Measurements from ENCODE around the gene ALX4.

The ALX4 gene

GRCh38 chr11:44309478-44310205 is at the start of gene ALX4:
TSS of gene ALX4 (minus strand) at chr11:44310139. CDS start at chr11:44310062, 77 bp downstream.
- no peaks in the 10 kb centered on the region for H3K4me1 ChIP-seq (ENCODE audit: control insufficient read depth, insufficient read depth, low read length)
- H3K9ac ChIP-seq (ENCODE audit: low read length), result no peak within 1 kb of the TSS
- peaks cover 60% of the 10 kb centered on the region for H3K27me3 ChIP-seq (ENCODE audit: control insufficient read depth, insufficient read depth, low read length)
- no peaks in the 10 kb centered on the region for H3K36me3 ChIP-seq (ENCODE audit: control insufficient read depth, insufficient read depth, low read length)
- peak within 1 kb of the TSS; percentile 47 for H3K4me3 ChIP-seq (ENCODE audit: low read length)
- no peak within 1 kb of the TSS for H3K27ac ChIP-seq (ENCODE audit: low read depth, low read length)

GRCh38 chr11:44359162-44359561 is 49.2 kb upstream of the ALX4 start:
- Histone ChIP-seq H3K9ac (ENCODE audit: low read length) (no peak overlapping the region), H3K27ac (ENCODE audit: low read depth, low read length) (no peak overlapping the region), H3K4me3 (ENCODE audit: low read length) (no peak overlapping the region), H3K4me1 (ENCODE audit: control insufficient read depth, insufficient read depth, low read length) (no peaks in the 10 kb centered on the region), H3K27me3 (ENCODE audit: control insufficient read depth, insufficient read depth, low read length) (no peaks in the 10 kb centered on the region), H3K36me3 (ENCODE audit: control insufficient read depth, insufficient read depth, low read length) (no peaks in the 10 kb centered on the region)

GRCh38 chr11:44358713-44359112 is 48.8 kb upstream of the ALX4 start:
- Histone ChIP-seq H3K4me1 (ENCODE audit: control insufficient read depth, insufficient read depth, low read length) (no peaks in the 10 kb centered on the region), H3K4me3 (ENCODE audit: low read length) (no peak overlapping the region), H3K27ac (ENCODE audit: low read depth, low read length) (no peak overlapping the region), H3K36me3 (ENCODE audit: control insufficient read depth, insufficient read depth, low read length) (no peaks in the 10 kb centered on the region), H3K9ac (ENCODE audit: low read length) (no peak overlapping the region), H3K27me3 (ENCODE audit: control insufficient read depth, insufficient read depth, low read length) (no peaks in the 10 kb centered on the region)

GRCh38 chr11:44357711-44358110 is 47.8 kb upstream of the ALX4 start:
- H3K9ac ChIP-seq (ENCODE audit: low read length), result no peak overlapping the region
- H3K27me3 ChIP-seq (ENCODE audit: control insufficient read depth, insufficient read depth, low read length), result no peaks in the 10 kb centered on the region
- no peaks in the 10 kb centered on the region for H3K4me1 ChIP-seq (ENCODE audit: control insufficient read depth, insufficient read depth, low read length)
- H3K27ac ChIP-seq (ENCODE audit: low read depth, low read length), result no peak overlapping the region
- H3K36me3 ChIP-seq (ENCODE audit: control insufficient read depth, insufficient read depth, low read length), result no peaks in the 10 kb centered on the region
- H3K4me3 ChIP-seq (ENCODE audit: low read length), result no peak overlapping the region

DNA sequence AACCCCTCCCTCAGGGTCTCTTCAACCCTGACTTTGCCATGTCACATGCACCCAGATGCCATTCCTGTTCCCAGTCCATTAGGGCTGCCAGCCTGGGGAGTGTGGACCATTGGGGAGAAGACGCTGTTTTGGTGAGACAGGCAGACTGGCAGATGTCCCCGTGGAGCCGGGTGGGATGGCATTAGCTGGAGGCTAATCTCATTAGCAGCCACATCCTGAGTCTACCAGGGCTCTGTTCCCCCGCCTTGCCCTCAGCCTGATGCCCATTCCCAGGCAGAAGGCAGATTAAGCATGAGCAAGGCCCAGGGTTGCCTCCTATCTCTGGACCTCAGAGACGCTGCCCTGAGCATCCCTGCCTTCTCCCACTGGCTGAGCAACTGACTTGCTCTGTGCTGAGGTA is 46.4 kb upstream of the ALX4 start:
- H3K27me3 ChIP-seq (ENCODE audit: control insufficient read depth, insufficient read depth, low read length), result no peaks in the 10 kb centered on the region
- no peaks in the 10 kb centered on the region for H3K36me3 ChIP-seq (ENCODE audit: control insufficient read depth, insufficient read depth, low read length)
- H3K27ac ChIP-seq (ENCODE audit: low read depth, low read length), result no peak overlapping the region
- no peak overlapping the region for H3K4me3 ChIP-seq (ENCODE audit: low read length)
- H3K9ac ChIP-seq (ENCODE audit: low read length), result no peak overlapping the region
- no peaks in the 10 kb centered on the region for H3K4me1 ChIP-seq (ENCODE audit: control insufficient read depth, insufficient read depth, low read length)

DNA sequence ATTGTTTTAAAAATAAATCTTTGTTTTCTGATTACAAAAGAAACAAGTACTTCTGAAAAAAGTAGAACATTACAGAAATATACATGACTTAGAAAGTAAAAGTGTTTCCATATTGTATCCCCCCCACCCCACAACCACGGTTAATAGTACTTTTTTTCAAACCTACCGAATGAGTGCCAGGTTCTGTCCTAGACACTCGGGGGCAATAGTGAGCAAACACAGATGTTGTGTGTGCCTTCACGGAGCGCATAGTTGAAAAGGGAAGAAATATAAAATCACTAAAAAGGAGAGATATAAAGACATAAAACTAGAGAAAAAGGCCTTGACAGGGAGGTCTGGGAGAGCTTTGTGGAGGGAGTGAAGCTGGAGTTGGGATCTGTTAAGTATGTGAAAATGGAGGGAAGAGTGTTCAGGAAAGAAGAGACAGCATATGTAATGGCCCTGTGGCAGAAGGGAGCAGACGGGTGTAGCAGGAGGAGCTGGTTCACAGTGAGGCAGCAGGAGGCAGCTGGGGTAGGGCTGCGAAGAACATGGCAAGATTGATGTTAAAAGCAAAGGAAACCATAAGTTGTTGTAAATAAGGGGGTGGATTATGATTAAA is 42.1 kb upstream of the ALX4 start:
- no peak overlapping the region for H3K9ac ChIP-seq (ENCODE audit: low read length)
- H3K36me3 ChIP-seq (ENCODE audit: control insufficient read depth, insufficient read depth, low read length), result no peaks in the 10 kb centered on the region
- H3K27ac ChIP-seq (ENCODE audit: low read depth, low read length), result no peak overlapping the region
- peaks cover 2% of the 10 kb centered on the region for H3K27me3 ChIP-seq (ENCODE audit: control insufficient read depth, insufficient read depth, low read length)
- H3K4me1 ChIP-seq (ENCODE audit: control insufficient read depth, insufficient read depth, low read length), result no peaks in the 10 kb centered on the region
- H3K4me3 ChIP-seq (ENCODE audit: low read length), result no peak overlapping the region

DNA sequence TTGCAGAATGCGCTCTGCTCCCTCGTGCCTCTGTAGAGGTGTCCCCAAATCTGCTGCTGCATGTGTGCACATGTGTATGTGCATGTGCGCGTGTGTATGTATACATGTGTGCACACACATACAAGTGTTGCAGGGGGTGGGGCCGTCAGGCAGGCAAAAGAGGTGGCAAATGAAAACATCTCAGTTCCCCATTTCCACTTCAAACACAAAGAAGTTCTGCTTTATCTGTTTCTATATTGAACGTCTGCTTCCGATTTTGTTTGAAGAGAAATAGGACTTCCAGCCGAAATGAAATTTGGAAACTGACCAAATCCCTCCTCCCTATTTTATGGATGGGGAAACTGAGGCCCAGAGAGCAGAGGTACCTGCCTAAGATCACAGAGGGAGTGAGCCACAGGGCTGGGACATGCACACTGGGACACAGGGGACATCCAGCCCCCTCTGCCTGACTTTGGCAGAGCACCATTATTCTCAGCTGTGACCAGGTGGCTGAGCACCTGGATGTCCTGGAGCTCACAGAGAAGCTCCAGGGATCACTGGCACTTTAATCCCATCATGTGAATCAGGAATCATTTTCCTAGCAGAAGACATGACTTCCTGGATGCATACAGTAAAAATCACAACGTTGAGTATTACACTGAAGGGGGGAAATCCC is 41.2 kb upstream of the ALX4 start:
- no peaks in the 10 kb centered on the region for H3K36me3 ChIP-seq (ENCODE audit: control insufficient read depth, insufficient read depth, low read length)
- no peak overlapping the region for H3K27ac ChIP-seq (ENCODE audit: low read depth, low read length)
- H3K9ac ChIP-seq (ENCODE audit: low read length), result no peak overlapping the region
- H3K27me3 ChIP-seq (ENCODE audit: control insufficient read depth, insufficient read depth, low read length), result peaks cover 2% of the 10 kb centered on the region
- H3K4me1 ChIP-seq (ENCODE audit: control insufficient read depth, insufficient read depth, low read length), result no peaks in the 10 kb centered on the region
- H3K4me3 ChIP-seq (ENCODE audit: low read length), result no peak overlapping the region

DNA sequence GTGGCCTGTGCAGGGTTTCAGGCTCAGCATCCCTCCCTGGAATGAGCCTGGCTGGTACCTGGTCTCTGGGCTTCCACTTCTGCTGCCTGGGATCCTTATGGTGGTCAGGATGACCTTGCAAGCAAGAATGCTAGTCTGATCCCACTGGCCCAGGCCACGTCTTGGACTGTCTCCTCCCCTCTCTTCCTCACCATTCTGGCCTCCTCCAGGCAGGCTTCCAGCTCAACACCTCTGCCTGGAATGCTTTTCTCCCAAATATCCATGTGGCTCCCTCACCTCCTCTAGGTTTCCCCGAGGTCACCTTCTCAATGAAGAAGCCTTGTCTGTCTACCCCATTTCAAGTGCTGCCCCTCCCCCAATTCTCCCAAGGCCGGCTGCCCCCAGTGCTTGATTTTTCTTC is 39.4 kb upstream of the ALX4 start:
- H3K9ac ChIP-seq (ENCODE audit: low read length), result no peak overlapping the region
- no peak overlapping the region for H3K27ac ChIP-seq (ENCODE audit: low read depth, low read length)
- no peak overlapping the region for H3K4me3 ChIP-seq (ENCODE audit: low read length)
- no peaks in the 10 kb centered on the region for H3K4me1 ChIP-seq (ENCODE audit: control insufficient read depth, insufficient read depth, low read length)
- peaks cover 2% of the 10 kb centered on the region for H3K27me3 ChIP-seq (ENCODE audit: control insufficient read depth, insufficient read depth, low read length)
- no peaks in the 10 kb centered on the region for H3K36me3 ChIP-seq (ENCODE audit: control insufficient read depth, insufficient read depth, low read length)

DNA sequence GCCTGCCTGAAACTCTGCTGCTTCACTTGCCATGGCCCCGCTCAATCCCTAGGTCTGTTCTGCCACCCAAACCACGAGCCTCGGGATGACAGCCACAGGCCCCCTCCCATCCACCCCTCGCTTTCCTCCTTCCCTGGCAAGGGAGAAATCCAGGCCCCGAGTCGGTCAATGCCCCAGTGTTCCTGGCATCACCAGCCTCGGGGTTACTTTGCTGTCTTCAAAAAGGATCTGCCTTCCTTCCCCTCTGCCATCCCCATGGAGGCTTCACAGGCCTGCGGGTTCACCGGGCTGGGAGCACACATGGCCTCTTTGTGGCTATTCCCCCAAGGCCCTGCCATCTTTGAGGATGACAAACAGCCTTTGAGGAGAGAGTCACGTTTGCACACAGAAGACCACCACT is 38.8 kb upstream of the ALX4 start:
- H3K36me3 ChIP-seq (ENCODE audit: control insufficient read depth, insufficient read depth, low read length), result no peaks in the 10 kb centered on the region
- H3K4me3 ChIP-seq (ENCODE audit: low read length), result no peak overlapping the region
- no peak overlapping the region for H3K9ac ChIP-seq (ENCODE audit: low read length)
- peaks cover 2% of the 10 kb centered on the region for H3K27me3 ChIP-seq (ENCODE audit: control insufficient read depth, insufficient read depth, low read length)
- no peaks in the 10 kb centered on the region for H3K4me1 ChIP-seq (ENCODE audit: control insufficient read depth, insufficient read depth, low read length)
- no peak overlapping the region for H3K27ac ChIP-seq (ENCODE audit: low read depth, low read length)

DNA sequence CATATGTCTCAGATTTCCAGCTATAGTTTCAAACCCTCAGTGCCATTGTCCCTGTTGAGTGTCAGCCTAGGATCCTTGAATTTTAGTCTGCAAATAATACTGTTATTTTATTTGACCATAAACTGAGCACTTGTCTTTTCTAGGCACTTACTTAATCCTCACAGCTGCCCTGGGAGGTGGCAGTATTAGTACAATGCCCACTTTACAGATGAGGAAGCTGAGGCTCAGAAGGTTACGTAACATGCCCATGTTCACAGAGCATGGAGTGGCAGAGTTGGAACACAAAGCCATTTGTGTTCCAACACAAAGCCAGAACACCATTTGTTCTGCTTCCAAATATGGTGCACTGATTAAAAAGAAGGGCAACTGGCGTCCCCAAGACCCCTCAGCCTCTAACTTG is 38.2 kb upstream of the ALX4 start:
- H3K9ac ChIP-seq (ENCODE audit: low read length), result no peak overlapping the region
- H3K36me3 ChIP-seq (ENCODE audit: control insufficient read depth, insufficient read depth, low read length), result no peaks in the 10 kb centered on the region
- H3K4me1 ChIP-seq (ENCODE audit: control insufficient read depth, insufficient read depth, low read length), result no peaks in the 10 kb centered on the region
- H3K4me3 ChIP-seq (ENCODE audit: low read length), result no peak overlapping the region
- peaks cover 2% of the 10 kb centered on the region for H3K27me3 ChIP-seq (ENCODE audit: control insufficient read depth, insufficient read depth, low read length)
- no peak overlapping the region for H3K27ac ChIP-seq (ENCODE audit: low read depth, low read length)

DNA sequence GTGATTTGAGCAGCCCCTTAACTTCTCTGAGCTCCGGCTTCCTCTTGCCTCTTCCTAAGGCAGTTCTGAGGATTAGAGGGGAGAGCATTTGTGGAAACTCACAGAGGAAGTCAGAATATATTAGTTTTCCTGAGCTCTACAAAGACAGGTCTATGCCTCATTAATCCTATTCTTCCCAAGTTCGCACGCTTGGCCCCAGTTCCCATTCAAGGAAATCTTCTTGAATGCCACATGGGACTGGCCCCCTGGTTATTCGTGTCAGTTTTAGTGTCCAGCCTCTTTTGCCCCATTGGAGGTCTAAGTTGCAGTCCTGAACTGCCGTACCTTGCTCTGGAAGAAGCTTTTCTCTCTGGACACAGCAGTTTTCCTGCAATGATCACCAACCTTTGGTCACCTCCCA is 37.6 kb upstream of the ALX4 start:
- Histone ChIP-seq H3K9ac (ENCODE audit: low read length) (no peak overlapping the region), H3K4me3 (ENCODE audit: low read length) (no peak overlapping the region), H3K36me3 (ENCODE audit: control insufficient read depth, insufficient read depth, low read length) (no peaks in the 10 kb centered on the region), H3K27ac (ENCODE audit: low read depth, low read length) (no peak overlapping the region), H3K4me1 (ENCODE audit: control insufficient read depth, insufficient read depth, low read length) (no peaks in the 10 kb centered on the region), H3K27me3 (ENCODE audit: control insufficient read depth, insufficient read depth, low read length) (peaks cover 2% of the 10 kb centered on the region)

- H3K36me3 ChIP-seq (ENCODE audit: control insufficient read depth, insufficient read depth, low read length), result no peaks in the 10 kb centered on the region
- no peak overlapping the region for H3K27ac ChIP-seq (ENCODE audit: low read depth, low read length)
- H3K4me3 ChIP-seq (ENCODE audit: low read length), result no peak overlapping the region
- H3K27me3 ChIP-seq (ENCODE audit: control insufficient read depth, insufficient read depth, low read length), result peaks cover 2% of the 10 kb centered on the region
- H3K9ac ChIP-seq (ENCODE audit: low read length), result no peak overlapping the region
- H3K4me1 ChIP-seq (ENCODE audit: control insufficient read depth, insufficient read depth, low read length), result no peaks in the 10 kb centered on the region
These were observed 37.0 kb upstream of the ALX4 start for GRCh38 chr11:44346983-44347382.

- no peak overlapping the region for H3K4me3 ChIP-seq (ENCODE audit: low read length)
- H3K27me3 ChIP-seq (ENCODE audit: control insufficient read depth, insufficient read depth, low read length), result peaks cover 2% of the 10 kb centered on the region
- no peaks in the 10 kb centered on the region for H3K36me3 ChIP-seq (ENCODE audit: control insufficient read depth, insufficient read depth, low read length)
- no peak overlapping the region for H3K27ac ChIP-seq (ENCODE audit: low read depth, low read length)
- H3K9ac ChIP-seq (ENCODE audit: low read length), result no peak overlapping the region
- H3K4me1 ChIP-seq (ENCODE audit: control insufficient read depth, insufficient read depth, low read length), result no peaks in the 10 kb centered on the region
These were observed 35.8 kb upstream of the ALX4 start for GRCh38 chr11:44345781-44346180.
